HepG2 (cell line): ENCODE measurements around the gene TMEM141. TPM values are rescaled to one million over a fixed set of nuclear protein-coding genes. Genes with fewer than 3 reads are reported as not detected.
A peak's percentile ranks its signal among the peaks of the same experiment; 100 is the strongest.

Experiments used
- AFF4 ChIP-seq: sonication (generic); formaldehyde crosslinking; IDR thresholded peaks from 2 replicates; pipeline ENCODE4 v1.4.0; 2020; ENCODE audit warnings: missing genetic modification reagents
- BATF2 ChIP-seq: sonication (generic); formaldehyde crosslinking; IDR thresholded peaks from 2 replicates; pipeline ENCODE4 v1.8.0; 2022; ENCODE audit warnings: mild to moderate bottlenecking, missing genetic modification reagents, moderate library complexity
- IKZF5 ChIP-seq: IDR thresholded peaks from 2 replicates; pipeline ENCODE4 v1.6.1; 2018; ENCODE audit warnings: missing genetic modification reagents, mild to moderate bottlenecking, missing compliant biosample characterization
- IRF2 ChIP-seq: IDR thresholded peaks from 2 replicates; pipeline ENCODE4 v1.6.1; 2018; ENCODE audit warnings: missing genetic modification reagents, missing compliant biosample characterization
- JUND ChIP-seq: sonication (generic); formaldehyde crosslinking; IDR thresholded peaks from 2 replicates; pipeline ENCODE4 v1.8.0; 2022; ENCODE audit warnings: mild to moderate bottlenecking, missing genetic modification reagents
- MTA3 ChIP-seq: sonication (generic); formaldehyde crosslinking; IDR thresholded peaks from 2 replicates; pipeline ENCODE4 v1.4.0; 2020; ENCODE audit warnings: missing genetic modification reagents
- MXD4 ChIP-seq: IDR thresholded peaks from 2 replicates; pipeline ENCODE4 v1.6.1; 2016; ENCODE audit warnings: mild to moderate bottlenecking, missing biosample characterization, missing genetic modification reagents
- NCOA1 ChIP-seq: sonication (generic); formaldehyde crosslinking; IDR thresholded peaks from 2 replicates; pipeline ENCODE4 v1.9.0; 2021; ENCODE audit warnings: missing genetic modification reagents
- PCBP2 ChIP-seq: fragments of 200-400 bp; formaldehyde crosslinking; optimal IDR thresholded peaks from 2 replicates; pipeline ENCODE3; 2018; ENCODE audit warnings: low read length, low read depth; ENCODE audit not compliant: poor library complexity, severe bottlenecking
- RAD51 ChIP-seq: fragments of 450-650 bp; IDR thresholded peaks from 2 replicates; pipeline ENCODE4 v1.6.1; 2016; ENCODE audit warnings: borderline replicate concordance
- SNAI1 ChIP-seq: sonication (generic); formaldehyde crosslinking; IDR thresholded peaks from 2 replicates; pipeline ENCODE4 v1.5.0; 2020; ENCODE audit warnings: mild to moderate bottlenecking, missing genetic modification reagents, borderline replicate concordance
- TRAFD1 ChIP-seq: sonication (generic); formaldehyde crosslinking; IDR thresholded peaks from 2 replicates; pipeline ENCODE4 v1.5.1; 2020; ENCODE audit warnings: missing genetic modification reagents, mild to moderate bottlenecking, borderline replicate concordance
- ZBTB38 ChIP-seq: sonication (generic); formaldehyde crosslinking; IDR thresholded peaks from 2 replicates; pipeline ENCODE4 v1.5.1; 2020; ENCODE audit warnings: mild to moderate bottlenecking, missing genetic modification reagents
- ZBTB8A ChIP-seq: sonication (generic); formaldehyde crosslinking; IDR thresholded peaks from 2 replicates; pipeline ENCODE4 v1.4.0; 2020; ENCODE audit warnings: mild to moderate bottlenecking, low read depth, missing genetic modification reagents, borderline replicate concordance
- ZNF17 ChIP-seq: sonication (generic); formaldehyde crosslinking; IDR thresholded peaks from 2 replicates; pipeline ENCODE4 v1.5.0; 2020; ENCODE audit warnings: mild to moderate bottlenecking, missing genetic modification reagents
- ZNF609 ChIP-seq: sonication (generic); formaldehyde crosslinking; IDR thresholded peaks from 2 replicates; pipeline ENCODE4 v1.4.0; 2020; ENCODE audit warnings: mild to moderate bottlenecking, missing genetic modification reagents, borderline replicate concordance
- polyA plus RNA-seq, 8 experiments: library from polyadenylated mRNA; depleted of rRNA in 3 of 8; stranded (reverse) in 7 of 8; unstranded in 1 of 8; fragments of >200 nt; fragmentation: Illumina TruSeq in 4 of 8; extraction: Trizol in 4 of 8; gene quantifications; 2 replicates each; pipeline versions ENCODE4 v1.2.1 to v1.2.3, GENCODE V29; 2011 to 2016; ENCODE audit warnings: low read depth in 4 of 8, missing spikeins in 1 of 8, mixed read lengths in 1 of 8; ENCODE audit not compliant: insufficient read depth in 1 of 8
- total RNA-seq, 5 experiments: library from RNA; depleted of rRNA; stranded (reverse); fragments of >200 nt; fragmentation: Illumina TruSeq; extraction: Trizol; gene quantifications; 2 replicates each; pipeline ENCODE4 v1.2.3, GENCODE V29; 2016; ENCODE audit warnings: low read depth in 1 of 5

The TMEM141 gene
- total and polyA plus RNA-seq, 2 of the 13 experiments (the other 11 are each of a cell fraction or from before 2014, with no cell fraction given): 81.0 to 202 TPM

- no peak; the same call in 1 of the 2 replicates for TF ChIP-seq AFF4
- no peak for TF ChIP-seq ZNF17
- no peak for TF ChIP-seq SNAI1 (CRISPR knock-in tag)
- TF ChIP-seq IRF2 (CRISPR knock-in tag): no peak; the same call in 1 of the 2 replicates
- TF ChIP-seq IKZF5 (CRISPR knock-in tag): no peak; the same call in 1 of the 2 replicates
- TF ChIP-seq TRAFD1 (CRISPR knock-in tag): 0 out of 2 replicates have a peak, but pooled peaks have one; percentile 38
- TF ChIP-seq BATF2 (CRISPR knock-in tag): no peak
- no peak for TF ChIP-seq ZNF609
- no peak for TF ChIP-seq RAD51
- no peak for TF ChIP-seq PCBP2
- TF ChIP-seq NCOA1 (CRISPR knock-in tag): no peak; the same call in 1 of the 2 replicates
- no peak for TF ChIP-seq JUND (CRISPR knock-in tag)
- TF ChIP-seq MXD4 (CRISPR knock-in tag): no peak
- no peak for TF ChIP-seq MTA3 (CRISPR knock-in tag)
- TF ChIP-seq ZBTB38 (CRISPR knock-in tag): no peak; the same call in 1 of the 2 replicates
- no peak for TF ChIP-seq ZBTB8A (CRISPR knock-in tag)
Observed at GRCh38 chr9:136791516-136792276, 552 bp downstream of the TMEM141 start (continued).
